Spleen (tissue), 11 donors: ENCODE measurements around the gene RAB22A. TPM values are rescaled to one million over a fixed set of nuclear protein-coding genes. Genes with fewer than 3 reads are reported as not detected.
A peak's percentile ranks its signal among the peaks of the same experiment; 100 is the strongest.

Source experiments
- DNase-seq: peaks from one replicate; pipeline ENCODE4 v3.0.0-alpha.2; 2020
- H3K27ac ChIP-seq, 8 donors: fragments of 200-600 bp; sonication (generic) in 7 of 8; 1 replicate in 4 of 8; 2 replicates in 4 of 8; pipeline versions ENCODE4 v1.5.0 to v1.8.0; 2016 to 2021; ENCODE audit warnings: inconsistent platforms in 4 of 8, mild to moderate bottlenecking in 4 of 8, moderate library complexity in 1 of 8
- H3K27me3 ChIP-seq, 7 donors: fragments of 200-600 bp; sonication (generic) in 6 of 7; replicated peaks in 1 of 7; 1 replicate in 4 of 7; 2 replicates in 3 of 7; pipeline versions ENCODE4 v1.5.0 to v1.8.0; 2016 to 2021; ENCODE audit warnings: inconsistent platforms in 3 of 7, mild to moderate bottlenecking in 1 of 7
- H3K36me3 ChIP-seq, 6 donors: fragments of 200-600 bp; sonication (generic) in 5 of 6; 1 replicate in 4 of 6; 2 replicates in 2 of 6; pipeline versions ENCODE4 v1.5.0 to v1.8.0; 2016 to 2021; ENCODE audit warnings: inconsistent platforms in 2 of 6
- H3K4me1 ChIP-seq, 6 donors: fragments of 200-600 bp; sonication (generic) in 5 of 6; 1 replicate in 3 of 6; 2 replicates in 3 of 6; pipeline versions ENCODE4 v1.5.0 to v1.8.0; 2016 to 2021; ENCODE audit warnings: inconsistent platforms in 3 of 6
- H3K4me3 ChIP-seq, 8 donors: fragments of 200-600 bp; sonication (generic) in 7 of 8; 1 replicate in 4 of 8; 2 replicates in 4 of 8; pipeline versions ENCODE4 v1.5.0 to v1.8.0; 2016 to 2021; ENCODE audit warnings: inconsistent platforms in 4 of 8, mild to moderate bottlenecking in 4 of 8, moderate library complexity in 2 of 8
- H3K9me3 ChIP-seq, 8 donors: fragments of 200-600 bp; sonication (generic) in 7 of 8; 1 replicate in 4 of 8; 2 replicates in 4 of 8; pipeline versions ENCODE4 v1.5.0 to v1.8.0; 2016 to 2021; ENCODE audit warnings: inconsistent platforms in 4 of 8
- CTCF ChIP-seq, 11 experiments: fragments of 200-600 bp in 7 of 11; fragments of 450-650 bp in 4 of 11; sonication (generic) in 4 of 11; IDR thresholded peaks in 8 of 11; conservative IDR thresholded peaks in 3 of 11; 1 replicate in 7 of 11; 2 replicates in 4 of 11; pipeline versions ENCODE4 v1.4.0 to v1.8.0; 2016 to 2021; ENCODE audit warnings: antibody characterized with exemption in 11 of 11, inconsistent platforms in 4 of 11, mild to moderate bottlenecking in 1 of 11
- POLR2A ChIP-seq, 3 donors: fragments of 450-650 bp; IDR thresholded peaks; one replicate each; pipeline ENCODE4 v1.5.1; 2017; ENCODE audit warnings: antibody characterized with exemption in 3 of 3, mild to moderate bottlenecking in 1 of 3
- POLR2AphosphoS5 ChIP-seq, 3 donors: sonication (generic); formaldehyde crosslinking; IDR thresholded peaks; one replicate each; pipeline ENCODE4 v1.5.1; 2017; ENCODE audit warnings: antibody characterized with exemption in 3 of 3
- WGBS, 5 donors: extraction: QIAGEN DNeasy Blood & Tissue Kit in 3 of 5; methylation state at CpG; one replicate each; pipeline versions ENCODE4 v1.1.5 to v1.1.7; 2013 to 2018; 5-methylcytosine and 5-hydroxymethylcytosine counted together
- intact Hi-C: fragments of 100-400 bp; cut with DNase I; formaldehyde crosslinking; loops from one replicate; pipeline ENCODE4 v1.15.0; 2023; ENCODE audit warnings: low total_unique reads
- polyA plus RNA-seq, 3 donors: library from polyadenylated mRNA; stranded (reverse); fragments of 200-250 nt; gene quantifications; one replicate each; pipeline ENCODE4 v1.2.1, GENCODE V29; 2013
- total RNA-seq, 7 donors: library from RNA; depleted of rRNA in 3 of 7; stranded (reverse); fragments of >200 nt in 3 of 7; fragmentation: NEBNext Ultra II Directional in 4 of 7; extraction: Animal tissue kit (Norgen Biotek cat#: 25700) in 4 of 7; gene quantifications; one replicate each; pipeline versions ENCODE4 v1.1.0 to v1.2.1, GENCODE V29; 2016 to 2021
- donor health status: healthy with polysubstance abuse.
- donor health status: DM: no; HTN: no; CAD: no; lungs with moderate emphysema.
- donor health status: DM: no; HTN: no; CAD: no.
- donor health status: Bipolar disorder and iron deficiency.
- donor health status: healthy.
- donor health status: DM: no; HTN: no; CAD: no.
- donor health status: DM: yes; HTN: yes; CAD: no.

The RAB22A gene
- total and polyA plus RNA-seq, 10 donors = 4.2 to 22.6 (median 17.5) TPM

DNA sequence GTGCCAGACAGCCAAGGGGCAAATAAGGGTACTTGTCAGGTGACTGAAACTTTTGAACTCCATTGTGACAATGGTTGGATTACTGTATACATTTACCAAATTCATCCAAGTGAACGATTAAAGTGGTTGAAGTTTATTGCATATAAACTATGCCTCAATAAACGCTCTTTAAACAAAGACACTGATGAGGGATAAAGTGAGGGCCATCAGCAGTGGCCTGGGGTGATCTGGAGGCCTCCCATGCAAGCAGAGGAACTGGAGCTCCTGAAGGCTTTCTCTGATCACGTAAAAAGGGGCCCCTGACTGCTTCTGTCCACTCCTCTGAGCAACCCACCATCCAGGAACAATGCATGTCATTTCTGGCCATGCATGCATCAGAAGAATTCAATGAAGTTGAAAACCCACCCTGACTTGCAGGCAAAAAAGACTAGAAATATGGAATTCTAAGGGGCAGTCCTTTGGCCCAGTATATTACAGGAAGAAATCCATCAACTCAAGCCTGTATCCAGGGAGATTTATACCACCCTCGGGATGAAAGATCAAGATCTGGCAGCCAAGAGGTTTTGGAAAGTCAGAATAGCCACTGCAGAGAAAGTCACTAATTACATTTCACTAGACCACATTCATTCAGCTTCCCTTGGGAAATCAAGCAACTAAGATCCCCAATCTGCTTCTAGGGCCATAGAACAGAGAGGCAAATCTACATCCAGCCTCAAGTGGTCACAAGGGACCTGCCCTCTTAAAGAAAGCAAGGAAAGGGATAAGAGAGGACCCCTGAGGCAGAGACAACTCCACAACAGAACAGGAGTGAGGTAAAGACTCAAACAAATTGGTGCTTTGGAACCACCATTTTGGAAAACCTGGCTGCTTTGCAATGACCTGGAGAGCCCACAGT lies 31.7 kb upstream of the RAB22A start:
- H3K4me3 ChIP-seq = no peak overlapping the region
- no peak for TF ChIP-seq CTCF (IDR thresholded peaks at IDR 0.05 in 8 of 11, conservative IDR thresholded peaks at IDR 0.05 in 3 of 11)
- TF ChIP-seq POLR2A (IDR thresholded peaks at IDR 0.05) = no peak
- TF ChIP-seq POLR2AphosphoS5 (IDR thresholded peaks at IDR 0.05) = no peak
- H3K36me3 ChIP-seq = peaks cover 0 to 15% (median 0%) of the 10 kb centered on the region in 6 donors
- peaks cover 0 to 11% (median 5%) of the 10 kb centered on the region in 8 donors for H3K9me3 ChIP-seq
- H3K27me3 ChIP-seq = no peaks in the 10 kb centered on the region
- no peak for DNase-seq
- WGBS, 5 donors = 71 to 90% (median 85%) methylated on average over 4 of the region's 4 CpGs
- H3K4me1 ChIP-seq = no peaks in the 10 kb centered on the region
- intact Hi-C loops = no loop called here
- no peak overlapping the region for H3K27ac ChIP-seq

- Histone ChIP-seq H3K27me3 (no peaks in the 10 kb centered on the region), H3K36me3 (peaks cover 0 to 41% (median 11%) of the 10 kb centered on the region in 6 donors), H3K27ac (peak overlapping the region in 6 of 8 donors; percentile 45 to 84 (median 60)), H3K4me1 (peaks cover 0 to 25% (median 7%) of the 10 kb centered on the region in 6 donors), H3K4me3 (peak overlapping the region in 1 of 8 donors; percentile 28), H3K9me3 (no peaks in the 10 kb centered on the region)
- no peak for DNase-seq
- intact Hi-C loops = no loop called here
- TF ChIP-seq POLR2AphosphoS5 (IDR thresholded peaks at IDR 0.05) = peak in 1 of 3 donors; percentile 13
- TF ChIP-seq CTCF (IDR thresholded peaks at IDR 0.05 in 8 of 11, conservative IDR thresholded peaks at IDR 0.05 in 3 of 11) = no peak
- TF ChIP-seq POLR2A (IDR thresholded peaks at IDR 0.05) = no peak
- 50 to 73% (median 64%) methylated on average over 7 of the region's 7 CpGs for WGBS, 5 donors
These were observed 22.8 kb upstream of the RAB22A start for GRCh38 chr20:58286729-58287128.

- TF ChIP-seq CTCF (IDR thresholded peaks at IDR 0.05 in 8 of 11, conservative IDR thresholded peaks at IDR 0.05 in 3 of 11) (no peak), POLR2AphosphoS5 (IDR thresholded peaks at IDR 0.05) (no peak), POLR2A (IDR thresholded peaks at IDR 0.05) (no peak)
- Histone ChIP-seq H3K27me3 (no peaks in the 10 kb centered on the region), H3K9me3 (no peaks in the 10 kb centered on the region), H3K27ac (peak overlapping the region in 6 of 8 donors; percentile 45 to 84 (median 60)), H3K4me3 (peak overlapping the region in 1 of 8 donors; percentile 23), H3K36me3 (peaks cover 0 to 41% (median 11%) of the 10 kb centered on the region in 6 donors), H3K4me1 (peaks cover 0 to 25% (median 7%) of the 10 kb centered on the region in 6 donors)
- DNase-seq = no peak
- intact Hi-C loops = no loop called here
- 34 to 77% (median 61%) methylated on average over 3 of the region's 3 CpGs for WGBS, 5 donors
These were observed 21.9 kb upstream of the RAB22A start for GRCh38 chr20:58287638-58288037.

GRCh38 chr20:58289143-58289542 lies 20.4 kb upstream of the RAB22A start:
- Histone ChIP-seq H3K27ac (no peak overlapping the region), H3K9me3 (no peaks in the 10 kb centered on the region), H3K27me3 (no peaks in the 10 kb centered on the region), H3K4me1 (peaks cover 0 to 25% (median 7%) of the 10 kb centered on the region in 6 donors), H3K36me3 (peaks cover 0 to 38% (median 11%) of the 10 kb centered on the region in 6 donors), H3K4me3 (no peak overlapping the region)
- 97 to 98% (median 98%) methylated on average over 2 of the region's 2 CpGs for WGBS, 5 donors
- TF ChIP-seq POLR2AphosphoS5 (IDR thresholded peaks at IDR 0.05) (no peak), CTCF (IDR thresholded peaks at IDR 0.05 in 8 of 11, conservative IDR thresholded peaks at IDR 0.05 in 3 of 11) (no peak), POLR2A (IDR thresholded peaks at IDR 0.05) (no peak)
- intact Hi-C loops = no loop called here
- DNase-seq = no peak
